Ascending aorta (tissue), 2 donors: ENCODE measurements around the gene SLC19A3. TPM values are rescaled to one million over a fixed set of nuclear protein-coding genes. Genes with fewer than 3 reads are reported as not detected.
"Not testable (repeated sequence)": the region's sequence is repeated elsewhere in the genome, so short reads cannot be mapped to it uniquely, and the experiment has no call there.

ENCODE experiments used
- DNase-seq, 2 donors: peaks; one replicate each; pipeline ENCODE4 v3.0.0-alpha.2; 2019; ENCODE audit warnings: low spot score in 2 of 2
- H3K27ac ChIP-seq, 2 donors: fragments of 200-600 bp; sonication (generic); one replicate each; pipeline ENCODE4 v1.5.1; 2016 to 2017; ENCODE audit warnings: mild to moderate bottlenecking in 1 of 2
- H3K27me3 ChIP-seq: fragments of 200-600 bp; sonication (generic); one replicate; pipeline ENCODE4 v1.5.1; 2017
- H3K36me3 ChIP-seq, 2 donors: fragments of 200-600 bp; sonication (generic); one replicate each; pipeline ENCODE4 v1.5.1; 2016
- H3K4me1 ChIP-seq, 2 donors: fragments of 200-600 bp; sonication (generic); one replicate each; pipeline ENCODE4 v1.5.1; 2016 to 2017; ENCODE audit warnings: mild to moderate bottlenecking in 1 of 2
- H3K4me3 ChIP-seq, 2 donors: fragments of 200-600 bp; sonication (generic); one replicate each; pipeline ENCODE4 v1.5.1; 2016 to 2017; ENCODE audit warnings: mild to moderate bottlenecking in 1 of 2
- H3K9me3 ChIP-seq, 2 donors: fragments of 200-600 bp; sonication (generic); one replicate each; pipeline ENCODE4 v1.5.1; 2016
- CTCF ChIP-seq, 3 experiments: fragments of 200-600 bp in 2 of 3; fragments of 450-650 bp in 1 of 3; sonication (generic) in 2 of 3; IDR thresholded peaks; one replicate each; pipeline ENCODE4 v1.5.1; 2016 to 2019; ENCODE audit warnings: antibody characterized with exemption in 3 of 3, mild to moderate bottlenecking in 1 of 3, moderate library complexity in 1 of 3
- intact Hi-C: fragments of 100-400 bp; cut with DNase I; formaldehyde crosslinking; loops from one replicate; pipeline ENCODE4 v1.15.1; 2023
- total RNA-seq: library from RNA; depleted of rRNA; stranded (reverse); fragments of >200 nt; gene quantifications from one replicate; pipeline ENCODE4 v1.1.0, GENCODE V29; 2016

The SLC19A3 gene
- total RNA-seq, 1 donor from 2014 or later: 16.5 TPM

- no peaks in the 10 kb centered on the region for H3K4me1 ChIP-seq
- H3K36me3 ChIP-seq: no peaks in the 10 kb centered on the region
- TF ChIP-seq CTCF (IDR thresholded peaks at IDR 0.05): no peak
- H3K4me3 ChIP-seq: no peak overlapping the region
- no peaks in the 10 kb centered on the region for H3K27me3 ChIP-seq
- DNase-seq: no peak
- no peak overlapping the region for H3K27ac ChIP-seq
- no peaks in the 10 kb centered on the region for H3K9me3 ChIP-seq
- intact Hi-C loops: no loop called here
Observed at GRCh38 chr2:227701556-227701955, 16.3 kb downstream of the SLC19A3 start.

GRCh38 chr2:227696990-227697679 is 20.7 kb downstream of the SLC19A3 start:
- H3K27me3 ChIP-seq: no peaks in the 10 kb centered on the region
- H3K36me3 ChIP-seq: no peaks in the 10 kb centered on the region
- H3K9me3 ChIP-seq: no peaks in the 10 kb centered on the region
- H3K4me3 ChIP-seq: no peak overlapping the region
- no peak for TF ChIP-seq CTCF (IDR thresholded peaks at IDR 0.05)
- DNase-seq: no peak
- no peak overlapping the region for H3K27ac ChIP-seq
- intact Hi-C loops: no loop called here
- H3K4me1 ChIP-seq: no peaks in the 10 kb centered on the region

DNA sequence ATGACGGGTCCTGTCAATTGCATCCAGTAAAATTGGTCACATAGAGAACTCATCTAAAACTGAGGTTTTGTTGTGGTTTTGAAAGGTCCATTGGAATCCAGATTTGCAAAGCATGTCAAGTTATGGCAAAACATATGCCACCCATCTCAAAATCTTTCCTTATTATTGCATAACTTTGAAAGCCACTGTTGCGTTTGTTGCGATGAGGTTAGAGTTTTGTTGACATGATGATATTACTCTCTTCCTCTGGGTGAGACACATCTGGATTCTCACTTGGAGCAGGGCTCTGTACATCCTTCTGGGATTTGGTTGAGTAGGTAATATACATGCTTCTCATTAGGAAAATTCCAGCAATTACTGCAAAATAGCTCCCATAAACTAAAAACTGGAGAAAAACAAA is 30.6 kb downstream of the SLC19A3 start:
- H3K4me1 ChIP-seq: no peaks in the 10 kb centered on the region
- intact Hi-C loops: no loop called here
- no peak for DNase-seq
- no peak for TF ChIP-seq CTCF (IDR thresholded peaks at IDR 0.05)
- H3K36me3 ChIP-seq: no peaks in the 10 kb centered on the region
- no peak overlapping the region for H3K27ac ChIP-seq
- H3K4me3 ChIP-seq: no peak overlapping the region
- H3K27me3 ChIP-seq: no peaks in the 10 kb centered on the region
- H3K9me3 ChIP-seq: no peaks in the 10 kb centered on the region

- no peaks in the 10 kb centered on the region for H3K27me3 ChIP-seq
- no peaks in the 10 kb centered on the region for H3K9me3 ChIP-seq
- H3K27ac ChIP-seq: no peak overlapping the region
- H3K36me3 ChIP-seq: no peaks in the 10 kb centered on the region
- no peak for TF ChIP-seq CTCF (IDR thresholded peaks at IDR 0.05)
- no peaks in the 10 kb centered on the region for H3K4me1 ChIP-seq
- no peak for DNase-seq
- intact Hi-C loops: no loop called here
- no peak overlapping the region for H3K4me3 ChIP-seq
Observed at GRCh38 chr2:227684258-227684657, 33.6 kb downstream of the SLC19A3 start.

DNA sequence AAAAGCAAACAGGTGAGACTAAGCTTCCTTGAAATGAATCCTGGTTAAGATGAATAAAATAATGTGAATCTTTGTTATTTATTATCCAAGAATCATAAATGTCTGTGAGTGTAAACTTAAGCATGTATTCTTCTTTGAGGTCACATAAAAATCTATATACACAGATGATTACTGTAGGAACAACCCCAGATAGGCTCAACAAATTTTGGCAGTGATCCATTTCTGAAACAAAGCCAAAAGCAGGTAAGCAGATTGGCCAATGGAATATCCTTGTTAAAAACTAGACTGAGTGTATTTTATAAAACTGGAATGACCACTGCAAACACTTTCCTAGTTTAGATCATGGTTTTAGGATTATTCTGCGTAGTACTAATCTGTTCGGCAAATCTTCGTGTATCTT is 39.9 kb downstream of the SLC19A3 start:
- H3K4me1 ChIP-seq: no peaks in the 10 kb centered on the region
- TF ChIP-seq CTCF (IDR thresholded peaks at IDR 0.05): no peak
- intact Hi-C loops: no loop called here
- H3K27ac ChIP-seq: no peak overlapping the region
- no peak overlapping the region for H3K4me3 ChIP-seq
- no peaks in the 10 kb centered on the region for H3K36me3 ChIP-seq
- H3K9me3 ChIP-seq: no peaks in the 10 kb centered on the region
- DNase-seq: no peak
- no peaks in the 10 kb centered on the region for H3K27me3 ChIP-seq

DNA sequence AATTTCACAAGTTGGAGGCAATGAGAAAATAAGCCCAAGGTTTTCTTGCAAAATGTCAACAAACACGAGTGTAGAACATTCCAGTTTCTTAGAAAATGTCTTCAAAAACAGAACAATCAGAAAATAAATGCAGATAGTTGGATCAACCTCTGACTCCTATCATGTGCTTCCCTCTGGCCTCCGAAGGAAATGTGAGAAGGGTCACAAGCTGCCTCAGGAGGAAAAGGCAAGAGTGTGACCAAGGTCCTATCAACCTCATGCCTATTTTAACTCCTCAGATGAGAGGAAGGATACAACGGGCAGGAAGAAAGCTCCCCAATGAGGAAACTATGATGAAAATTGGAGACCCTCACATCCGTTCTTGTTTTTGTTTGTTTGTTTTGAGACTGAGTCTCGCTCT is 43.3 kb downstream of the SLC19A3 start:
- intact Hi-C loops: no loop called here
- TF ChIP-seq CTCF (IDR thresholded peaks at IDR 0.05): no peak

DNA sequence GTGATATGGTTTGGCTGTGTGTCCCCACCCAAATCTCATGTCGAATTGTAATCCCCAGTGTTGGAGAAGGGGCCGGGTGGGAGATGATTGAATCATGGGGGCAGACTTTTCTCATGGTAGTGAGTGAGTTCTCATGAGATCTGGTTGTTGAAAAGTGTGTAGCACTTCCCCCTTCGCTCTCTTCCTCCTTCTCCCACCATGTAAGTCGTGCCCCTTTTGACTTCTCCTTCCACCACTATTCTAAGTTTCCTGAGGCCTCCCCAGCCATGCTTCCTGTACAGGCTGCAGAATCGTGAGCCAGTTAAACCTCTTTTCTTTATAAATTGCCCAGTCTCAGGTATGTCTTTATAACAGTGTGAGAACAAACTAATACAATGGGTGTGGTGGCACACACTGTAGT is 44.2 kb downstream of the SLC19A3 start:
- H3K27me3 ChIP-seq, intact Hi-C loops, H3K9me3 ChIP-seq, H3K4me3 ChIP-seq, DNase-seq, H3K27ac ChIP-seq, H3K36me3 ChIP-seq, H3K4me1 ChIP-seq: not testable (repeated sequence)

More for the DNA sequence above, 43.3 kb downstream of the SLC19A3 start:
- no peak for DNase-seq
- Histone ChIP-seq H3K27ac (no peak overlapping the region), H3K27me3 (no peaks in the 10 kb centered on the region), H3K4me1 (no peaks in the 10 kb centered on the region), H3K4me3 (no peak overlapping the region), H3K9me3 (no peaks in the 10 kb centered on the region), H3K36me3 (no peaks in the 10 kb centered on the region)
